Measurements from ENCODE around the gene OR52D1. TPM values are rescaled to one million over a fixed set of nuclear protein-coding genes. Genes with fewer than 3 reads are reported as not detected.

OR52D1 gene
- total RNA-seq = not detected in 2 replicates

GRCh38 chr11:5488385-5488784 lies at the start of gene OR52D1:
Gene OR52D1 (plus strand): TSS chr11:5488685. CDS start chr11:5488707, 22 bp downstream.

GRCh38 chr11:5441414-5441813 lies 47.1 kb upstream of the OR52D1 start, which contains the start of gene OR51I1:
Gene OR51I1 (minus strand): TSS chr11:5441514. CDS start chr11:5441514, 0 bp downstream.

DNA sequence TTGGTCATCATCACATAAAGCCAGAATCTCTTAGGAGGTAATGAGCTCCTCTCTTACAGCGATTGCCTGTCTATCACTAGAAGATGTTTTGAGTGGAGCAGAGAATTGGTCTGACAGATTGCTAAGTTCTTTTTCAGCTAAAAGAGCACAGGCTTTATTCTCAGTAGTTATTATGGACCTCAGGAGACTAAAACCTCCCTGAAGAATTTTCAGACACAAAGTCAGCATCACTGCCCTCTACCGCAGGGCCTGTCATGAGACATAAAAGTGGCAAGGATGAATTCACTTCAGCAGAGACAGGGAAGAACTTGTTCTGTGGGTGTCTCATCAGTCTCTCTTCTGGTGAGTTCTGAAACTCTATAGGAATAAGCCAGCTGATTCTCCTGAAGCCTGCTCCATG lies 39.5 kb upstream of the OR52D1 start, which contains the start of gene OR51I2:
OR51I2 (plus strand) TSS at position 301 of the 400 bp plus-strand sequence. CDS start 4,166 bp downstream, outside the sequence.

DNA sequence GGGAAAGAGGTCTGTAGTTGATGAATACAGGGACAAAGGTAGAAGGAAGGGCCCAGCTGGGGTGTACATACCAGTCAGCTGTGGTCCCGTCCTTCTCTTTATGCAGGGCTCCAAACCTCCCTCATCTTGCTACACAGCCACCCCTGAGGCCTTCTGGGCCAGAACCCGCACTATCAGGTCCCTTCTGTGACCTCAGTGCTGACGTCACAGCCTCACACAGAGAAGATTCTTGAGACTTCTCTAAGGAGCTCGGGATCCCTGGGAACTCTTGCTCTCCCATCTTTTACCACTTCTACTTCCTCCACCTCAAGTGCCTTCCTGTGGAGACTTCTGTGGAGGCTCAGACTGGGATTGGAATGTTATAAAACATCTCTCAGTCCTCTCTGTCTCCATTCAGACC lies 21.3 kb downstream of the OR52D1 start, which contains the start of gene UBQLN3:
UBQLN3 (minus strand) TSS at position 155 of the 400 bp plus-strand sequence. CDS start 399 bp downstream, outside the sequence.

GRCh38 chr11:5516599-5516998 lies 28.1 kb downstream of the OR52D1 start, which contains the start of gene UBQLNL:
Gene UBQLNL (minus strand): TSS chr11:5516699. CDS start chr11:5516441, 258 bp downstream.

Other genes starting within 250 kb of the OR52D1 start
- not detected in 2 replicates for gene HBG1, start 238.8 kb upstream of the OR52D1 start, total RNA-seq
- not detected in 2 replicates for gene HBG2, start 233.9 kb upstream of the OR52D1 start, total RNA-seq
- gene HBE1, start 218.7 kb upstream of the OR52D1 start, total RNA-seq = 0.29 and 0.33 TPM in 2 replicates
- not detected in 2 replicates for gene OR51B4, start 186.7 kb upstream of the OR52D1 start, total RNA-seq
- not detected in 2 replicates for gene OR51B2, start 164.4 kb upstream of the OR52D1 start, total RNA-seq
- 0.29 TPM in 1 of 2 replicates, not detected in the other for gene OR51B5, start 145.2 kb upstream of the OR52D1 start, total RNA-seq
- gene OR51B6, start 137.2 kb upstream of the OR52D1 start, total RNA-seq = not detected in 2 replicates
- not detected in 2 replicates for gene OR51M1, start 104.9 kb upstream of the OR52D1 start, total RNA-seq
- gene OR51Q1, start 66.6 kb upstream of the OR52D1 start, total RNA-seq = not detected in 2 replicates
- gene OR51I1, start 47.2 kb upstream of the OR52D1 start, total RNA-seq = not detected in 2 replicates
- not detected in 2 replicates for gene OR51I2, start 39.4 kb upstream of the OR52D1 start, total RNA-seq
- gene UBQLN3, start 21.3 kb downstream of the OR52D1 start, total RNA-seq = 0.15 and 0.17 TPM in 2 replicates
- 0.15 and 0.17 TPM in 2 replicates for gene UBQLNL, start 28.0 kb downstream of the OR52D1 start, total RNA-seq
- 0.17 and 0.73 TPM in 2 replicates for gene OR52H1, start 59.9 kb downstream of the OR52D1 start, total RNA-seq
- not detected in 2 replicates for gene OR52B6, start 92.2 kb downstream of the OR52D1 start, total RNA-seq
- 3.3 and 9.7 TPM in 2 replicates for gene TRIM6, start 108.0 kb downstream of the OR52D1 start, total RNA-seq
- gene TRIM34, start 136.3 kb downstream of the OR52D1 start, total RNA-seq = 13.7 and 19.2 TPM in 2 replicates
- 40.5 and 42.0 TPM in 2 replicates for gene TRIM5, start 196.4 kb downstream of the OR52D1 start, total RNA-seq
- 119 and 179 TPM in 2 replicates for gene TRIM22, start 201.1 kb downstream of the OR52D1 start, total RNA-seq
- not detected in 2 replicates for gene OR56B1, start 247.8 kb downstream of the OR52D1 start, total RNA-seq